ENCODE measurements around the gene C9.

DNA sequence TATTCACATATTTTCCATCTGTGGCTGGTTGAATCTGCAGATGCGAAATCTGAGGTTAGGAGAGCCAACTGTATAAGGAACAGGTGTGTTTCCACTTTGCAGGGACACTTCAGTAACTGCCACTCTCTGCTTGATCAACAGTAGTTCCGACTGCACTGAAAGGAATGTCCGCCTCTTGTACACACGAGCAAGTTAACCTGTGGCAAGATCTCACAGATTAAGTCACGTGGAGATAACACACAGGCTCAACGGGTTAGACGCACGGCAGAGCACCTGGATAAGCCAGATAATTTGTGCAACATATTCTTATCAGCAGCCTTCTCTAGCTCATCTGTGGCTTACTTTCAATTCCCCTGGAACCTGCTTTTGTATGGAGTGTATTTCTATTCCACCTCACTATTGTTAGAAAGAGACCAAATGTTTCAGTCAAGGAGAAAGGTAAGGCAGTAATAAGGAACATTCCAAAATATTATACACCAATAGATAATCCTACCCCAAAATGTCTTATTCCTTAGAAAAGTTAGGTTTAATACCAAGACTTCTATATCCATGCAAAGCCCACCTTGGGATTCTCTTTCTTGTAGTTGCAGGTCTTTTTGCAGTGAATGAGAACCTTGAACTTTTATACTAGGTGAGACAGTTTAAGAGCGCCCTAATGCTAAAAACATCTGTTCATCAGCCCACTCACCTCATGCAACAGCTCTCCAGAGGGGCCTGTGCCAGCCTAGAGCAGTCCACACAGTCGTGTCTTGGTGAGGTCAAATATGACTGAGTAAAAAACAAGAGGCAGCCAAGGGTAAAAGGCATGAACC, 6.5 kb upstream of the C9 start:
- TF ChIP-seq, protein P1, sequence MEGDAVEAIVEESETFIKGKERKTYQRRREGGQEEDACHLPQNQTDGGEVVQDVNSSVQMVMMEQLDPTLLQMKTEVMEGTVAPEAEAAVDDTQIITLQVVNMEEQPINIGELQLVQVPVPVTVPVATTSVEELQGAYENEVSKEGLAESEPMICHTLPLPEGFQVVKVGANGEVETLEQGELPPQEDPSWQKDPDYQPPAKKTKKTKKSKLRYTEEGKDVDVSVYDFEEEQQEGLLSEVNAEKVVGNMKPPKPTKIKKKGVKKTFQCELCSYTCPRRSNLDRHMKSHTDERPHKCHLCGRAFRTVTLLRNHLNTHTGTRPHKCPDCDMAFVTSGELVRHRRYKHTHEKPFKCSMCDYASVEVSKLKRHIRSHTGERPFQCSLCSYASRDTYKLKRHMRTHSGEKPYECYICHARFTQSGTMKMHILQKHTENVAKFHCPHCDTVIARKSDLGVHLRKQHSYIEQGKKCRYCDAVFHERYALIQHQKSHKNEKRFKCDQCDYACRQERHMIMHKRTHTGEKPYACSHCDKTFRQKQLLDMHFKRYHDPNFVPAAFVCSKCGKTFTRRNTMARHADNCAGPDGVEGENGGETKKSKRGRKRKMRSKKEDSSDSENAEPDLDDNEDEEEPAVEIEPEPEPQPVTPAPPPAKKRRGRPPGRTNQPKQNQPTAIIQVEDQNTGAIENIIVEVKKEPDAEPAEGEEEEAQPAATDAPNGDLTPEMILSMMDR (IDR thresholded peaks at IDR 0.05) = no peak
- no peak for TF ChIP-seq POLR2A (IDR thresholded peaks at IDR 0.05)
- TF ChIP-seq POLR2AphosphoS5 (IDR thresholded peaks at IDR 0.05; ENCODE audit: insufficient read depth in 1 of 2, low read depth in 1 of 2) = no peak

Data from vagina (tissue), 2 donors.